Testis (tissue), 2 donors: ENCODE data around the gene SIPA1L2.

Experiments used
- POLR2A ChIP-seq: fragments of 450-650 bp; IDR thresholded peaks from one replicate; pipeline ENCODE4 v1.6.1; 2017; ENCODE audit warnings: antibody characterized with exemption, mild to moderate bottlenecking, moderate library complexity
- TF ChIP-seq, protein P1 (sequence below), 3 experiments: fragments of 450-650 bp in 2 of 3; fragments of 200-600 bp in 1 of 3; sonication (generic) in 1 of 3; IDR thresholded peaks; one replicate each; pipeline ENCODE4 v1.5.1; 2016 to 2019; ENCODE audit warnings: antibody characterized with exemption in 3 of 3, mild to moderate bottlenecking in 2 of 3, moderate library complexity in 1 of 3

DNA sequence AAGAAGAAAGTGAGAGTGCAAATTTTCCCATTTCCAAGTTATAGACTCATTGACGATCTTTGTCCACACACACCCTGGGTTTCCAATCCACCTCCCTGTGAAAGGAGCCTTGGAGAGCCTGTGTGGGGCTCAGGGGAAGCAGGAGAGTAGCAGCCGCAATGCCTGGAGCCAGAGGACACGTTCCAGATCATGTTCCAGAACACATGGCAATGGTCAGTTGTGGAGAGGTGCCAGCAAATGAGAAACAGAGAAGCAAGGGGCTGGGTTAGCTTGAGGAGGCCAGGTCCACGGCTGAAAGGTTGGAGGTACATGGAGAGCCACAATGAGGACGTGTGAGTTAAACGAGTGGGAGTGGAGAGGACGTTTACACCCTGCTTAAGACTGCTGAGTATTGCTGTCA is 33.0 kb upstream of the SIPA1L2 start:
- TF ChIP-seq, protein P1, sequence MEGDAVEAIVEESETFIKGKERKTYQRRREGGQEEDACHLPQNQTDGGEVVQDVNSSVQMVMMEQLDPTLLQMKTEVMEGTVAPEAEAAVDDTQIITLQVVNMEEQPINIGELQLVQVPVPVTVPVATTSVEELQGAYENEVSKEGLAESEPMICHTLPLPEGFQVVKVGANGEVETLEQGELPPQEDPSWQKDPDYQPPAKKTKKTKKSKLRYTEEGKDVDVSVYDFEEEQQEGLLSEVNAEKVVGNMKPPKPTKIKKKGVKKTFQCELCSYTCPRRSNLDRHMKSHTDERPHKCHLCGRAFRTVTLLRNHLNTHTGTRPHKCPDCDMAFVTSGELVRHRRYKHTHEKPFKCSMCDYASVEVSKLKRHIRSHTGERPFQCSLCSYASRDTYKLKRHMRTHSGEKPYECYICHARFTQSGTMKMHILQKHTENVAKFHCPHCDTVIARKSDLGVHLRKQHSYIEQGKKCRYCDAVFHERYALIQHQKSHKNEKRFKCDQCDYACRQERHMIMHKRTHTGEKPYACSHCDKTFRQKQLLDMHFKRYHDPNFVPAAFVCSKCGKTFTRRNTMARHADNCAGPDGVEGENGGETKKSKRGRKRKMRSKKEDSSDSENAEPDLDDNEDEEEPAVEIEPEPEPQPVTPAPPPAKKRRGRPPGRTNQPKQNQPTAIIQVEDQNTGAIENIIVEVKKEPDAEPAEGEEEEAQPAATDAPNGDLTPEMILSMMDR (IDR thresholded peaks at IDR 0.05) = no peak
- no peak for TF ChIP-seq POLR2A
